HEK293 (cell line): ENCODE data around the gene PTPN18.

Source experiments
- MEIS1 ChIP-seq: sonication (generic); formaldehyde crosslinking; IDR thresholded peaks from 2 replicates; pipeline ENCODE4 v1.8.1; 2022; ENCODE audit warnings: missing genetic modification reagents, mild to moderate bottlenecking, borderline replicate concordance
- OSR2 ChIP-seq: fragments of 450-650 bp; formaldehyde crosslinking; IDR thresholded peaks from 2 replicates; pipeline ENCODE4 v1.5.1; 2016; ENCODE audit warnings: missing biosample characterization, missing genetic modification characterization
- TCF7L2 ChIP-seq: IDR thresholded peaks from 2 replicates; pipeline ENCODE4 v1.6.1; 2011; ENCODE audit warnings: low read depth, mild to moderate bottlenecking, inconsistent platforms, low read length, moderate library complexity, borderline replicate concordance
- WT1 ChIP-seq: fragments of 450-650 bp; formaldehyde crosslinking; IDR thresholded peaks from 2 replicates; pipeline ENCODE4 v1.5.1; 2016; ENCODE audit warnings: missing biosample characterization, missing genetic modification characterization
- ZBTB1 ChIP-seq: fragments of 450-650 bp; formaldehyde crosslinking; IDR thresholded peaks from 2 replicates; pipeline ENCODE4 v1.5.1; 2016; ENCODE audit warnings: missing biosample characterization, missing genetic modification characterization
- ZBTB20 ChIP-seq: fragments of 450-650 bp; formaldehyde crosslinking; IDR thresholded peaks from 2 replicates; pipeline ENCODE4 v1.5.1; 2016; ENCODE audit warnings: missing biosample characterization, missing genetic modification characterization
- ZFP3 ChIP-seq: fragments of 450-650 bp; formaldehyde crosslinking; IDR thresholded peaks from 2 replicates; pipeline ENCODE4 v1.5.1; 2016; ENCODE audit warnings: low read depth, missing biosample characterization, missing genetic modification characterization
- ZNF132 ChIP-seq: fragments of 450-650 bp; formaldehyde crosslinking; IDR thresholded peaks from 2 replicates; pipeline ENCODE4 v1.5.1; 2017; ENCODE audit warnings: missing biosample characterization, missing genetic modification characterization, borderline replicate concordance
- ZNF169 ChIP-seq: fragments of 450-650 bp; formaldehyde crosslinking; IDR thresholded peaks from 2 replicates; pipeline ENCODE4 v1.5.1; 2016; ENCODE audit warnings: missing biosample characterization, missing genetic modification characterization
- ZNF174 ChIP-seq: fragments of 450-650 bp; formaldehyde crosslinking; IDR thresholded peaks from 2 replicates; pipeline ENCODE4 v1.5.0; 2017; ENCODE audit warnings: missing biosample characterization, mild to moderate bottlenecking, missing genetic modification characterization
- ZNF19 ChIP-seq: fragments of 450-650 bp; formaldehyde crosslinking; IDR thresholded peaks from 2 replicates; pipeline ENCODE4; 2016; ENCODE audit warnings: missing biosample characterization, missing genetic modification characterization, low read depth
- ZNF223 ChIP-seq: fragments of 450-650 bp; formaldehyde crosslinking; IDR thresholded peaks from 2 replicates; pipeline ENCODE4 v1.5.1; 2016; ENCODE audit warnings: missing biosample characterization, missing genetic modification characterization
- ZNF23 ChIP-seq: fragments of 450-650 bp; formaldehyde crosslinking; IDR thresholded peaks from 2 replicates; pipeline ENCODE4 v1.5.1; 2016; ENCODE audit warnings: missing biosample characterization, missing genetic modification characterization, borderline replicate concordance
- ZNF292 ChIP-seq: fragments of 450-650 bp; formaldehyde crosslinking; IDR thresholded peaks from 2 replicates; pipeline ENCODE4 v1.5.1; 2016; ENCODE audit warnings: low read depth, missing biosample characterization, missing genetic modification characterization, borderline replicate concordance
- ZNF366 ChIP-seq: fragments of 450-650 bp; formaldehyde crosslinking; conservative IDR thresholded peaks from 2 replicates; pipeline ENCODE4 v1.5.1; 2016; ENCODE audit warnings: missing biosample characterization, missing genetic modification characterization
- ZNF433 ChIP-seq: fragments of 450-650 bp; formaldehyde crosslinking; IDR thresholded peaks from 2 replicates; pipeline ENCODE4 v1.5.1; 2016; ENCODE audit warnings: missing biosample characterization, missing genetic modification characterization, low read depth
- ZNF48 ChIP-seq: fragments of 450-650 bp; formaldehyde crosslinking; IDR thresholded peaks from 2 replicates; pipeline ENCODE4 v1.5.1; 2016; ENCODE audit warnings: missing biosample characterization, missing genetic modification characterization
- ZNF510 ChIP-seq: fragments of 450-650 bp; formaldehyde crosslinking; IDR thresholded peaks from 2 replicates; pipeline ENCODE4 v1.5.1; 2018; ENCODE audit warnings: mild to moderate bottlenecking, missing genetic modification characterization, missing biosample characterization; ENCODE audit not compliant: insufficient replicate concordance
- ZNF555 ChIP-seq: fragments of 450-650 bp; formaldehyde crosslinking; conservative IDR thresholded peaks from 2 replicates; pipeline ENCODE4 v1.5.1; 2017; ENCODE audit warnings: missing biosample characterization, mild to moderate bottlenecking, missing genetic modification characterization, inconsistent platforms
- ZNF660 ChIP-seq: fragments of 450-650 bp; IDR thresholded peaks from 2 replicates; pipeline ENCODE4 v1.5.1; 2018; ENCODE audit warnings: missing biosample characterization, mild to moderate bottlenecking, missing genetic modification characterization
- ZNF747 ChIP-seq: fragments of 450-650 bp; formaldehyde crosslinking; IDR thresholded peaks from 2 replicates; pipeline ENCODE4 v1.5.1; 2016; ENCODE audit warnings: missing biosample characterization, missing genetic modification characterization
- ZXDB ChIP-seq: fragments of 450-650 bp; formaldehyde crosslinking; IDR thresholded peaks from 2 replicates; pipeline ENCODE4 v1.5.1; 2016; ENCODE audit warnings: missing biosample characterization, missing genetic modification characterization
- TF ChIP-seq, protein P1 (sequence below): fragments of 450-650 bp; formaldehyde crosslinking; IDR thresholded peaks from 2 replicates; pipeline ENCODE4 v1.5.1; 2016; ENCODE audit warnings: missing biosample characterization, missing genetic modification characterization
- TF ChIP-seq, protein P2 (sequence below): fragments of 450-650 bp; formaldehyde crosslinking; IDR thresholded peaks from 2 replicates; pipeline ENCODE4; 2016; ENCODE audit warnings: missing biosample characterization, missing genetic modification characterization
- TF ChIP-seq, protein P3 (sequence below): fragments of 450-650 bp; formaldehyde crosslinking; IDR thresholded peaks from 2 replicates; pipeline ENCODE4 v1.5.1; 2016; ENCODE audit warnings: missing biosample characterization, missing genetic modification characterization, borderline replicate concordance
- TF ChIP-seq, protein P4 (sequence below): fragments of 450-650 bp; IDR thresholded peaks from 2 replicates; pipeline ENCODE4 v1.5.1; 2018; ENCODE audit warnings: missing biosample characterization, mild to moderate bottlenecking, missing genetic modification characterization
- TF ChIP-seq, protein P5 (sequence below): fragments of 450-650 bp; formaldehyde crosslinking; IDR thresholded peaks from 2 replicates; pipeline ENCODE4 v1.5.0; 2017; ENCODE audit warnings: missing biosample characterization, missing genetic modification characterization, borderline replicate concordance
- TF ChIP-seq, protein P6 (sequence below): fragments of 450-650 bp; formaldehyde crosslinking; IDR thresholded peaks from 2 replicates; pipeline ENCODE4 v1.5.1; 2017; ENCODE audit warnings: missing biosample characterization, missing genetic modification characterization

PTPN18 gene

DNA sequence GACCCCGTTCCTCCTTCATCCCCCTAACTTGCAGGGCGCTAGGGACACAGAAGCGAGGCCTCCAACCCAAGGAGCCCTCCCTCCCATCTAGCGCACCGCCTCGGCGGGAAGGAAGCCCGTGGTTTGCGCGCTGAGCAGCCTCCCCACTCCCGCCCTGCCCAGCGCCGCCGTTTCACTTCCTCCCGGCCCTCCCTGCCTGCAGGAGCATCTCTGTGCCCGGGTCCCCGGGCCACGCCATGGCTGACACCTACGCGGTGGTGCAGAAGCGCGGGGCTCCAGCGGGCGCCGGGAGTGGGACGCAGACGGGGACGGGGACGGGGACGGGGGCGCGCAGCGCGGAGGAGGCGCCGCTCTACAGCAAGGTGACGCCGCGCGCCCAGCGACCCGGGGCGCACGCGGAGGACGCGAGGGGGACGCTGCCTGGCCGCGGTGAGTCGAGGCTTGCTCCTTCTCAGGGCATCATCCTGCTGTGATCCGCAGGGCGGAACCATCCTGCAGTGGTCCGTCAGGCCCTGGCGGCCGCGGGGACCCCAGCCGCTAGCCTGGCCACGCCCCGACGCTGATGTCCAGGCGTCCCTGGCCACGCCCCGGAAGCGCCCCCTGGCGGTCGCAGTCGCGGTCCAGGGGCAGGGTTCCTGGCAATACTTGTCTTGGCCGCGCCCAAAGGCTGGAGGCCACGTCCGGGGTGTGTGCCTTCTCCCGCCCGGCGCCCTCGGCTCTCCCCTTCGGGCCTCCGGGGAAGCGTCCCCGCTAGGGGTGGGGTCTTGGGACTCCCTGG is 16.4 kb downstream of the PTPN18 start (continued):
- TF ChIP-seq, protein P1, sequence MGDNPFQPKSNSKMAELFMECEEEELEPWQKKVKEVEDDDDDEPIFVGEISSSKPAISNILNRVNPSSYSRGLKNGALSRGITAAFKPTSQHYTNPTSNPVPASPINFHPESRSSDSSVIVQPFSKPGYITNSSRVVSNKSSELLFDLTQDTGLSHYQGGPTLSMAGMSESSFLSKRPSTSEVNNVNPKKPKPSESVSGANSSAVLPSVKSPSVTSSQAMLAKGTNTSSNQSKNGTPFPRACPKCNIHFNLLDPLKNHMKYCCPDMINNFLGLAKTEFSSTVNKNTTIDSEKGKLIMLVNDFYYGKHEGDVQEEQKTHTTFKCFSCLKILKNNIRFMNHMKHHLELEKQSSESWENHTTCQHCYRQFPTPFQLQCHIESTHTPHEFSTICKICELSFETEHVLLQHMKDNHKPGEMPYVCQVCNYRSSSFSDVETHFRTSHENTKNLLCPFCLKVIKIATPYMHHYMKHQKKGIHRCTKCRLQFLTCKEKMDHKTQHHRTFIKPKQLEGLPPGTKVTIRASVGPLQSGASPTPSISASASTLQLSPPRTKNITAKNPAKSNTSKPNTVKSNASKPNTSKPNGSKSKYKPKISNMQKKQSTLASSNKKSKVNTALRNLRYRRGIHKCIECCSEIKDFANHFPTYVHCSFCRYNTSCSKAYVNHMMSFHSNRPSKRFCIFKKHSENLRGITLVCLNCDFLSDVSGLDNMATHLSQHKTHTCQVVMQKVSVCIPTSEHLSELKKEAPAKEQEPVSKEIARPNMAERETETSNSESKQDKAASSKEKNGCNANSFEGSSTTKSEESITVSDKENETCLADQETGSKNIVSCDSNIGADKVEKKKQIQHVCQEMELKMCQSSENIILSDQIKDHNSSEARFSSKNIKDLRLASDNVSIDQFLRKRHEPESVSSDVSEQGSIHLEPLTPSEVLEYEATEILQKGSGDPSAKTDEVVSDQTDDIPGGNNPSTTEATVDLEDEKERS (tag by site-specific recombination) = no peak
- TF ChIP-seq ZNF433 (tag by site-specific recombination) (no peak), ZNF48 (tag by site-specific recombination) (no peak), ZNF19 (tag by site-specific recombination) (no peak), WT1 (tag by site-specific recombination) (no peak; the same call in 1 of the 2 replicates), TCF7L2 (no peak), ZBTB1 (no peak), ZNF174 (tag by site-specific recombination) (no peak), ZFP3 (tag by site-specific recombination) (no peak), ZNF510 (tag by site-specific recombination) (no peak), ZXDB (peak; percentile 79), ZNF23 (tag by site-specific recombination) (no peak), ZNF747 (no peak), ZNF132 (tag by site-specific recombination) (no peak), ZNF223 (tag by site-specific recombination) (no peak), MEIS1 (no peak), ZNF555 (no peak), ZBTB20 (peak; percentile 82), ZNF366 (no peak), ZNF660 (tag by site-specific recombination) (0 out of 2 replicates have a peak, but pooled peaks have one; percentile 37), ZNF292 (tag by site-specific recombination) (no peak), OSR2 (no peak), ZNF169 (tag by site-specific recombination) (no peak)
- TF ChIP-seq, protein P2, sequence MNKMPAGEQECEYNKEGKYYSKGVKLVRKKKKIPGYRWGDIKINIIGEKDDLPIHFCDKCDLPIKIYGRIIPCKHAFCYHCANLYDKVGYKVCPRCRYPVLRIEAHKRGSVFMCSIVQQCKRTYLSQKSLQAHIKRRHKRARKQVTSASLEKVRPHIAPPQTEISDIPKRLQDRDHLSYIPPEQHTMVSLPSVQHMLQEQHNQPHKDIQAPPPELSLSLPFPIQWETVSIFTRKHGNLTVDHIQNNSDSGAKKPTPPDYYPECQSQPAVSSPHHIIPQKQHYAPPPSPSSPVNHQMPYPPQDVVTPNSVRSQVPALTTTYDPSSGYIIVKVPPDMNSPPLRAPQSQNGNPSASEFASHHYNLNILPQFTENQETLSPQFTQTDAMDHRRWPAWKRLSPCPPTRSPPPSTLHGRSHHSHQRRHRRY (tag by site-specific recombination) = no peak
- TF ChIP-seq, protein P3, sequence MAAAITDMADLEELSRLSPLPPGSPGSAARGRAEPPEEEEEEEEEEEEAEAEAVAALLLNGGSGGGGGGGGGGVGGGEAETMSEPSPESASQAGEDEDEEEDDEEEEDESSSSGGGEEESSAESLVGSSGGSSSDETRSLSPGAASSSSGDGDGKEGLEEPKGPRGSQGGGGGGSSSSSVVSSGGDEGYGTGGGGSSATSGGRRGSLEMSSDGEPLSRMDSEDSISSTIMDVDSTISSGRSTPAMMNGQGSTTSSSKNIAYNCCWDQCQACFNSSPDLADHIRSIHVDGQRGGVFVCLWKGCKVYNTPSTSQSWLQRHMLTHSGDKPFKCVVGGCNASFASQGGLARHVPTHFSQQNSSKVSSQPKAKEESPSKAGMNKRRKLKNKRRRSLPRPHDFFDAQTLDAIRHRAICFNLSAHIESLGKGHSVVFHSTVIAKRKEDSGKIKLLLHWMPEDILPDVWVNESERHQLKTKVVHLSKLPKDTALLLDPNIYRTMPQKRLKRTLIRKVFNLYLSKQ (tag by site-specific recombination) = no peak
- TF ChIP-seq, protein P4, sequence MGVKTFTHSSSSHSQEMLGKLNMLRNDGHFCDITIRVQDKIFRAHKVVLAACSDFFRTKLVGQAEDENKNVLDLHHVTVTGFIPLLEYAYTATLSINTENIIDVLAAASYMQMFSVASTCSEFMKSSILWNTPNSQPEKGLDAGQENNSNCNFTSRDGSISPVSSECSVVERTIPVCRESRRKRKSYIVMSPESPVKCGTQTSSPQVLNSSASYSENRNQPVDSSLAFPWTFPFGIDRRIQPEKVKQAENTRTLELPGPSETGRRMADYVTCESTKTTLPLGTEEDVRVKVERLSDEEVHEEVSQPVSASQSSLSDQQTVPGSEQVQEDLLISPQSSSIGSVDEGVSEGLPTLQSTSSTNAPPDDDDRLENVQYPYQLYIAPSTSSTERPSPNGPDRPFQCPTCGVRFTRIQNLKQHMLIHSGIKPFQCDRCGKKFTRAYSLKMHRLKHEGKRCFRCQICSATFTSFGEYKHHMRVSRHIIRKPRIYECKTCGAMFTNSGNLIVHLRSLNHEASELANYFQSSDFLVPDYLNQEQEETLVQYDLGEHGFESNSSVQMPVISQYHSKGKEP = no peak
- TF ChIP-seq, protein P5, sequence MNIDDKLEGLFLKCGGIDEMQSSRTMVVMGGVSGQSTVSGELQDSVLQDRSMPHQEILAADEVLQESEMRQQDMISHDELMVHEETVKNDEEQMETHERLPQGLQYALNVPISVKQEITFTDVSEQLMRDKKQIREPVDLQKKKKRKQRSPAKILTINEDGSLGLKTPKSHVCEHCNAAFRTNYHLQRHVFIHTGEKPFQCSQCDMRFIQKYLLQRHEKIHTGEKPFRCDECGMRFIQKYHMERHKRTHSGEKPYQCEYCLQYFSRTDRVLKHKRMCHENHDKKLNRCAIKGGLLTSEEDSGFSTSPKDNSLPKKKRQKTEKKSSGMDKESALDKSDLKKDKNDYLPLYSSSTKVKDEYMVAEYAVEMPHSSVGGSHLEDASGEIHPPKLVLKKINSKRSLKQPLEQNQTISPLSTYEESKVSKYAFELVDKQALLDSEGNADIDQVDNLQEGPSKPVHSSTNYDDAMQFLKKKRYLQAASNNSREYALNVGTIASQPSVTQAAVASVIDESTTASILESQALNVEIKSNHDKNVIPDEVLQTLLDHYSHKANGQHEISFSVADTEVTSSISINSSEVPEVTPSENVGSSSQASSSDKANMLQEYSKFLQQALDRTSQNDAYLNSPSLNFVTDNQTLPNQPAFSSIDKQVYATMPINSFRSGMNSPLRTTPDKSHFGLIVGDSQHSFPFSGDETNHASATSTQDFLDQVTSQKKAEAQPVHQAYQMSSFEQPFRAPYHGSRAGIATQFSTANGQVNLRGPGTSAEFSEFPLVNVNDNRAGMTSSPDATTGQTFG = no peak
- TF ChIP-seq, protein P6, sequence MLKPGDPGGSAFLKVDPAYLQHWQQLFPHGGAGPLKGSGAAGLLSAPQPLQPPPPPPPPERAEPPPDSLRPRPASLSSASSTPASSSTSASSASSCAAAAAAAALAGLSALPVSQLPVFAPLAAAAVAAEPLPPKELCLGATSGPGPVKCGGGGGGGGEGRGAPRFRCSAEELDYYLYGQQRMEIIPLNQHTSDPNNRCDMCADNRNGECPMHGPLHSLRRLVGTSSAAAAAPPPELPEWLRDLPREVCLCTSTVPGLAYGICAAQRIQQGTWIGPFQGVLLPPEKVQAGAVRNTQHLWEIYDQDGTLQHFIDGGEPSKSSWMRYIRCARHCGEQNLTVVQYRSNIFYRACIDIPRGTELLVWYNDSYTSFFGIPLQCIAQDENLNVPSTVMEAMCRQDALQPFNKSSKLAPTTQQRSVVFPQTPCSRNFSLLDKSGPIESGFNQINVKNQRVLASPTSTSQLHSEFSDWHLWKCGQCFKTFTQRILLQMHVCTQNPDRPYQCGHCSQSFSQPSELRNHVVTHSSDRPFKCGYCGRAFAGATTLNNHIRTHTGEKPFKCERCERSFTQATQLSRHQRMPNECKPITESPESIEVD (tag by site-specific recombination) = no peak
